GM19099 (cell line): ENCODE measurements around the gene CHURC1.

Experiments used
- POLR2A ChIP-seq: IDR thresholded peaks from 3 replicates; pipeline ENCODE4 v1.6.1; 2011; ENCODE audit warnings: low read depth; ENCODE audit not compliant: insufficient read length; ENCODE audit errors: extremely low read depth

The CHURC1 gene

GRCh38 chr14:64914237-64915028 is at the start of gene CHURC1:
Gene CHURC1 (plus strand): TSS chr14:64914455. CDS start chr14:64914496, 41 bp downstream.
- TF ChIP-seq POLR2A: peak; percentile 96

GRCh38 chr14:64865109-64865508 is 49.1 kb upstream of the CHURC1 start:
- TF ChIP-seq POLR2A: no peak

- TF ChIP-seq POLR2A: no peak
Measured at GRCh38 chr14:64865992-64866391, 48.3 kb upstream of the CHURC1 start.

- no peak for TF ChIP-seq POLR2A
Measured at GRCh38 chr14:64867182-64867581, 47.1 kb upstream of the CHURC1 start.

- TF ChIP-seq POLR2A: no peak
Measured at GRCh38 chr14:64868379-64868778, 45.9 kb upstream of the CHURC1 start.

GRCh38 chr14:64868841-64869240 is 45.4 kb upstream of the CHURC1 start:
- TF ChIP-seq POLR2A: no peak

GRCh38 chr14:64870160-64870559 is 44.1 kb upstream of the CHURC1 start:
- TF ChIP-seq POLR2A: no peak

- TF ChIP-seq POLR2A: no peak
Measured at GRCh38 chr14:64871344-64871743, 42.9 kb upstream of the CHURC1 start.

- TF ChIP-seq POLR2A: no peak
Measured at GRCh38 chr14:64873506-64874219, 40.6 kb upstream of the CHURC1 start.

- no peak for TF ChIP-seq POLR2A
Measured at GRCh38 chr14:64875350-64875749, 38.9 kb upstream of the CHURC1 start.

- TF ChIP-seq POLR2A: no peak
Measured at GRCh38 chr14:64877846-64878245, 36.4 kb upstream of the CHURC1 start.

- no peak for TF ChIP-seq POLR2A
Measured at GRCh38 chr14:64878837-64879634, 35.2 kb upstream of the CHURC1 start.

GRCh38 chr14:64879635-64880220 is 34.5 kb upstream of the CHURC1 start, which contains the start of gene SPTB:
Gene SPTB (minus strand): TSS chr14:64879907. CDS start chr14:64823094, 56,813 bp downstream.
- no peak for TF ChIP-seq POLR2A

- no peak for TF ChIP-seq POLR2A
Measured at GRCh38 chr14:64880221-64881121, 33.8 kb upstream of the CHURC1 start.
